Measurements from ENCODE around the gene ABCA4.
A peak's percentile ranks its signal among the peaks of the same experiment; 100 is the strongest.

ABCA4 gene

DNA sequence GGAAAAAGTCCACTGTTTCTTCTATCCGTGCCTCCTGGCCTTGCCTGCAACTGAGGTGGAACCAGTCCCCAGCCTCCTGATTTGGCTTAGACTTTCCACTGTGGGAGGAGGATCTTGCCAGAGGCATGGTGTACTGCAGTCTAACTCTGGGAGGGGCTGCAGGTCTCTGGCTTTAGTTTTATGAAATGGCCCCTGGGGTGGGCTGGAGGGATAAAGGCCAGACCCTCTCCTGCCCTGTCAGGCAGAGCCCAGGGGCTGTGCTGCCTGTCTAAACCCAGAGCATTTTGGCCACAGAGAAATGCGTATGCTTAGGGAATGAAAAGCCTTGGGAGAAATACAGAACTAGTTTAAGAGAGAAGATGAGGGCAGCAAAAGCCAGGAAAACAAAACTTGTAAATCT, 73.0 kb downstream of the ABCA4 start:
- no peak for DNase-seq

DNA sequence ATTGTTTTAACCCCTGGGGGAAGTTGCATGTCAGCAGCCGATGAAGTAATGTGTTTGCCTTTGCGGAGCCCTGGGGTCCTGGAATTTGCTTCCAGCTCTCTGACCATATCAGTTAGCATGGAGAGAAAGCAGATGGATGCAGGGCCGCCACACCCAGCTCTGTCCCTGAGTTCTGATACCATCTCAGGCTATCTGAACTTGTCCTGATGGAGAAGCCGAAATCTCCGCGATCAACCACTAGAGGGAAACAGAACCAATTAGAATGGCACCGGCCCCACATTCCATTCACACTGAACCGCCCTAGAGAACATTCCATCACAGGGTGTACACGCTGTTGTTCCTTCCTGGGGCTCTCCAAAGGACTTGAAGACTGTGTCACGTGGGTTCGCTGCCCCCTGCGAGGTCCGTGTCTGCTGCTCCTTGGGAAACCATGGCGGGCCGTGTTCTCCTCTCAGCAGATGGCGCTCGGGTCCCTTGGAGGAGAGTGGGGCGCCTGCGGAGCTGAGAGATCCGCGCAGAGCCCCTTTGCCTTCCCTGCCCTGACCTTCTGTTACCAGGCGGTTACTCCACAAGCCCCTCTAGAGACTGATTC, 75.4 kb downstream of the ABCA4 start:
- peak in 1 of 2 experiments; percentile 20 for DNase-seq

DNA sequence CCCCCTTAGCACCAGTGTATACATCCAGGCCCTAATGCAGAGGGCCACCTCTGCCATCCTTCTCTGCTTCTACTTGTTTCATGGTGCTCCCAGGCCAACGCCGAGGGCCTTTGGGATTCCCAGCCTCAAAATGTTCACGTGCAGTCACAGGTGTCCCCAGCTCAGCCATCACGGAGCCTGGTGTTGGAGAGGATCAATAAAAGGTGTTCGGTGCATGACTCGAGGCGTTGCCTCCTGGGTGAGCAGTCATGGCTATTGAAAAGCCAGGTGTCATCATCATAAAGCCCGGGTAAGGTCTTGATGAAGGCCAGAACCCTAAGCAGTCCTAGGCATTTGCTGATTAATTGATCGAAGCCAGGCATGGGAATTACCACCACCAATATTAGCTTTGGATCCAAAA, 76.1 kb downstream of the ABCA4 start:
- no peak for DNase-seq

DNA sequence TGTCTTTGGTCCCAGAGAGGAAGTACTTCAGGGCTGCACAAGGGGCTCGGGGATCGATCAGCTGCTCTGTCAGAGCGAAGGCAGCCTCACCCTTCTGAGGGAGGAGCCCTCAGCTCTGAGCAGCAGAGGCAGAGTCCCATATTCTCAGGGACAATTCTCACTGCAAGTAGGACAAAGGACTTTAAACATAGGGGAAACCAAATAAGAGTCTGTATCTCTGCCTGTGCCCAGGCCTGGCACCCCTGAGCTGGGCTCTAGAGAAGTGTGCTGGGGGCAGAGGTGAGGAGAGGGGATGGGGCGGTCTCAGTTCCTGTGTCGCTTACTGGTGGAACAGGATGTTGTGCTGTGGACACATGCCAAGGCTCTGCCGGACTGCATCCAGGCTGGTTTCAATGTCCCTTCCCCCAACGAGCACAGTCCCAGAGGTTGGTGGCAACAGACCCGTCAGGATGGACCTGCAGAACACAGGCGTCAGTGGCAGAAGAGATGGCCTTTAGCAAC, 76.6 kb downstream of the ABCA4 start:
- DNase-seq = no peak

DNA sequence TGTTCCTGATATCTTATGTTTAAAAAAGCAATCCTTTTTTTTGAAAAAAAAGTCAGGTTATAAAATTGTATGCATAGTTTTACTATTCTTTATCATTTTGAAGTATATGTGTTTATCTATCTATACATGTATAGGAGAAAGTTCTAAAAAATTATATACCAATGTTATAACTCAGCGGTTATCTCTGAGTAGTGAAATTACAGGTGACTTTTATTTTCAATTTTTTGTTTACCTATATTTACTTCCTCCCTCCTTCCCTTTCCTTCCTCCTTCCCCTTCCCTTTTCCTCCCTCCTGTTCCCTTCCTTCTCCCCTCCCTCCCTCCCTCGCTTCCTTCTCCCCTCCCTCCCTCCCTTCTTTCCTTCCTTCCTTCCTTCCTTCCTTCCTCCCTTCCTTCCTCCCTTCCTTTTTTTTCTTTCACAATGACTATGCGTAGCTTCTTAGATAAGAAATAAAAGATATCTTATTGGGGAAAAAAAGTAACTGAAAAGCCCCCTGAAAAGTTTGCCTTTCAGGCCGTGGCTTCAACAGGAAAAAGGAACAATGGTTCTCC, 77.1 kb downstream of the ABCA4 start:
- DNase-seq = no peak

DNA sequence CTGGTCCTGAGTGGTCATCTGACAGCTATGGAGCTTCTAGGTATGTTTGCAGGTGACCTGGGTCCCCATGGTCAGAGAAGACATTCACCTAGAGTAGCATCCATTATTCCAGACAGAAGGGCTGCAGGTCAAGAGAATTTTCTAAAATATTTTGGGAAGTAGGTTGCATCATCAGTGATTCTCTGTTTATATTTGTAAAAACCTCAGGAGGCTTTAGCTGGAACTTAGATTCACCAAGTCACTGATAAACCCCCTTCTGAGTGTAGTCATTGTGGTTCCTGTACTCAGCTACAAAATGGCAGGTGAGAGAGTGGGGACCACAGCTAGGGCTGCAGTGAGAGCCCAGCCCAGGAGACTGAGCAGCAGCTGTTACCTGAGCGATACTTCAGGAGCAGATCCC, 78.6 kb downstream of the ABCA4 start:
- DNase-seq = no peak

DNA sequence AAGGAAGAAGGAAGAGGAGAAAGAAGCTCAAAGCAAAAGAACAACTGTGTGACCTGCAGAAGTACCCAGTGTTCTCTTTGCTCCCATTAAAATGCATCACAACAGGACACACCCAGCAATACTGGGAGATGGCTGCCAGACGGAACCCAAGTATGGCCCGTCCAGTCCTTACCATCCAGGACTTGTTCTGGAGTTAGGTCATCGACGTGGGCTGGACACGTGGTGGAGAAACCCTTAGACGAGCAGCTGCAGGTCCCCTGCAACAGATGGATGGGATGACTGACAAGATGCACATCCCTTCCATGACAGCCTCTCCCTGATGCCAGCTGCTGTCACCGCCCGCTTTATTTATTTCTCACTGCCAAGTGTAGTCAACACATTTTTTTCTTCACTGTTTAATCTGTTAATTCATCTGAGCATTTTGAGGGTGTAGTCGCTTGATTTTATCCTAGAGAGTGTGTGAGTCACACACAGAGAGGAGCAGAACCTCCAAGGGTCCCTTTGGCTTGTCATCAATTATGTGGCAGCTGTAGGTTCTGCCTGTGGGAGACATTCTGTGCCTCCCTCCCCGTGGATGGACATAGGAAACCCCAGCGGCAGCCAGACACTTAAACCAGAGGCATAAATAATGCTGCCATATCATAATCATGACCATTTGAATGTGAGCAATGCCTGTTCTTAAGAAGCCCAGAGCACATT, 80.9 kb downstream of the ABCA4 start:
- no peak for DNase-seq

DNA sequence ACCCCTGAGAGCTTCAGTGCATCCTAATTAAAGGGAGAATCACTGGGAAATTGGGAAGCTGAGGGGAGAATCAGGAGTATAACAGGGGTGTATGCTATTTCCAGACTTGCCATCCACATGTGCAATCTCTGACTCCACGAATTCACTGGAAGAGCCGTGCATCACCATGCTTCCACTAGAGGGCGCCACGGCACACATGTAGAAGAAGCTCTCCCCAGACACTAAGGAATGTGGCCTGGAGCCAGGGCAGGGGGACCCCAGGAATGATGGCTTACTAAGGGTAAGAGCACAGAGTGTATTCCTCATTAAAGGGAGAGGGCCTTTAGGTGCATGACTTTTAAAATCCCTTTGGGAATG, 81.5 kb downstream of the ABCA4 start:
- DNase-seq = peak in 1 of 2 experiments; percentile 18

DNA sequence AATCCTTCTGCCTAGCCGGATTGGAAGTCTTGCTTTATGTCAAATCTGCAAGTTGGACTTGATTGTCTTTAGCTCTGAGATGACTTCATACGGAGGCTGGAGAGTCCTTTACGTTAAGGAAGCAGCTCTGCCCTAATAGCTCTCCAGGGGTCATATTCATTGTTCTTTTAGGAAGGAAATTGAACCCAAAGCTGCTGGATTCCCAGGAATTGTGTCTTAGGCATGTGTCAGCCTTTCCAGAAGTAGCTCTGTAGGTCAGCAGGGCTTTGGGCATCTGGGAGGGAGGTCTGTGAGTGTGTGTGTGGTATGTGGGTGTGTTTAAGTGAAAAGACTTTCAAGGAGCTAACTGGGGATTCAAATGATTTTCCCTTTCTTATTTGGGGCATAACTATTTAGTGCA, 82.4 kb downstream of the ABCA4 start:
- no peak for DNase-seq

DNA sequence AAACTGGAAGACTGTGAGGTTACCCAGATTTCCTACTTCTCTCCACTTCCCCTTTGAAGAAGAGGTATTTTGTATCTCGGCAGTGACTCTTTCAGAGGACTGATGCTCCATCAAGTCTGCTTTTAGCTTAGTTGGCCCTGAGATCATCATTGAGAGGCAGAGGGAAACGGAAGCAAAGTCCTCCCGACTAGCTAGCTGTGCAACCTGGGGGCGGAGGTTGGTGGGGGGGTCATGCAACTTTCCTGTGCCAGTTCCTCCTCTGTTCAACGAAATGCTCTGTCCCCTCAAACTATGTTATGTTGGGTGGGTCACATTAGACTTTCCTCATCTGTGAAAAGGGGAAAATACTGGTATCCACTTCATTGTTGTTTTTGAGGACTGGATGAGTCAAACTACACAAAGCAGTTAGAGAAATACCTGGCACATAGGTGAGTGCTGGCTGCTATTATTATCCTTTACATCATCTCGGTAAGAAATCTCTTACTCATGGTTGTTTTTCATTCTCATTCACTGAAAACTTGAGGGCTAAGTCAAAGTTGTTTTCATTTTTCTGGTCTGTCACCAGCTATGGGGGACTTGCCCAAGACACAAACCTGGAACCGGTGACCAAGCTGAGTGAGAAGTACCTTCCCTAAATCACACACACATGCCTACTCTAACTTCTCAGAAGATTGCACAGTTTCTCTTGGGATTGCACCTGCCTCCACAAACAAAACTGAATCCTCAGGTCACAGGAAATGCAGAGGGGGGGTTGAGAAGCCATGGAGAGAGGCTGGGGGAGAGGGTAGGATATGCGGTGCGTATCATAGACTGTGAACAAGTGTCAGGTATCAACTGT, 83.3 kb downstream of the ABCA4 start:
- no peak for DNase-seq

DNA sequence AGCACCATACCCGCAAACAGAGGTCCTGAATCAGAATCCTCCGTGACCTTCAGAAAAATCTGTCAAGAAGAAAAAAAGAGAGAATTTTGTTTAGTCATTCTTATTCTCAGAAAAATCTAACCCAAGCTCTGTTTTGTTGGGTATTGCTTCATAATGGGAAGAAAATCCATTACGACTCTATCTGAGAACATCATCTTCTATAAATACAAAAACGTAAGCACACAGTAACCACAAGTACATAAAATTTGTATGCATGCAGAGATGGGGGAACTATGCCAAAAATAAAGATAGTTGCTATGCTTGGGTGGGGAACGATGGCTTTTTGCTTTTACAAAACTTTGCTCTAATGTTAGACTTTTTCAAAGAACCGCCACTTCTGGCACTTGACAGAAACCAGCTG, 84.2 kb downstream of the ABCA4 start:
- DNase-seq = no peak

DNA sequence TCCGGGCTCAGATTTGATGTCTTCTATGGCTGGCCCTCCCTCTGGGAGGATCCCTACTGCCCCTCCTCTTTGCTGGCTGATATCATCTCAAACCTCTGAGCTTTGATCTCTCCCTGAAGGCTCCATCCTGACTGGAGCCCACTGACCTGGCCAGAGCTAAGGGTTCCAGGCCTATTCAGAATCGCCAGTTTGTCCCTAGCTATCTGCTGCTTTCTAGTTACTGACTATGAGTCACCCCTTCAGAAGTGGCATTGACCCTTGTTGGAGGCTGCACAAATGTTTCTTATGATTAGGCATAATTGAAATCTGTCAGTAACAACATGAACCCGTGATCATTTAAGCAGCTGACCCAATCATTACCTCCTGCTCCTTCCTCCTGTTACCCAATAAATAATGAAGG, 87.1 kb downstream of the ABCA4 start:
- DNase-seq = no peak

DNA sequence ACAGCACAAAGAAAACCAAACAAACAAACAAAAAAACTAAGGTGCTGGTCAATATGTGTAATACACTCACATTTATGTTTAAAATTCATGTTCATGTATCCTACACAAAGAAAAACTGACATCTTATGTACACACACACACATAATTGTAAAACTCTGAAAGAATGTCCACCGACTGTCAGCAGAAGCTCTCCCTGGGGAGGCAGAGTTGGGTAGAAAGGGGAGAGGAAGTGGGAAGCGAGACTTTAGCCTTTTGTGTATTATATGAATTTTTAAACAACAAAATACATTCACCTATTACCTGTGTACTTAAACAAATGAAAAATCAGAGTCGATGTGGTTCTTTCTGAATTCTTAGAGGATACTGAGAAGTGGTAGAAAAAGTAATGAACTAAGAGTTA, 88.3 kb downstream of the ABCA4 start:
- no peak for DNase-seq

DNA sequence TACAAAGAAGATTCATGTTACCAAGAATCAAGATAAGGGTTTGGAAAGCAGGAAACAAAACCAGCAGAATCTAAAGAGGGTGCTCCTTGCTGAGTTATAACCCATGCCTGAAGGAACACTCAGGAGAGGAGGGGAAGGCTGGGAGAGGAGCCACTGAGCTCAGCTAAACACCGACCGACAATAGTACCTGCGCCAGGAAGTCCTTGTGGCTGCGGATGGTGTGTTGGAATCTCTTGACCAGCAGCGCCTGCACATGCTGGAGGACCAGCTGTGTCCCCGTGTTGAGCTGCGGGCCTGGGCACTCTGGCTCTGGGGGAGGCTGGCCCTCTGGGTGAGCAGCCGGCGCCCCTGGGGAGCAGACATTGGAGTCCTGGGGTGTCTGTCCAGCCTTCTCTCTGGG, 89.4 kb downstream of the ABCA4 start:
- no peak for DNase-seq

DNA sequence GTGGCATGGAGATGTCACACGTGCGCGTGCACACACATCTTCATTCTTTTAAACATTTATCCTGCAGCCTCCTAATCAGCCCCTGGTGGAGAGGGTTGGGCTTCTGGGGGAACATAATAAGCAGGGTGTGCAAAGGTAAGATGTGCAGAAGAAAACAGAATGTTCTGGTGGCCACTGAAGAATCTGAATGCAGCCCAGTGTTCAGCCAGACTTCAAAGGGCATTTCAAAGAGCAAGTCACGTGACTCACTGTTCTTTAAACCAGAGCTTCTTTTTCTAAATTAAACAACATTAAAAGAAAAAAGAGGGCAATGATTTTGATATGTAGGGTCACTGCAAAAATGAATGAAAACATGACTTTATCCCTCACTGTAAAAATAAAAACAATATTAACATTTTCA, 89.8 kb downstream of the ABCA4 start:
- no peak for DNase-seq

DNA sequence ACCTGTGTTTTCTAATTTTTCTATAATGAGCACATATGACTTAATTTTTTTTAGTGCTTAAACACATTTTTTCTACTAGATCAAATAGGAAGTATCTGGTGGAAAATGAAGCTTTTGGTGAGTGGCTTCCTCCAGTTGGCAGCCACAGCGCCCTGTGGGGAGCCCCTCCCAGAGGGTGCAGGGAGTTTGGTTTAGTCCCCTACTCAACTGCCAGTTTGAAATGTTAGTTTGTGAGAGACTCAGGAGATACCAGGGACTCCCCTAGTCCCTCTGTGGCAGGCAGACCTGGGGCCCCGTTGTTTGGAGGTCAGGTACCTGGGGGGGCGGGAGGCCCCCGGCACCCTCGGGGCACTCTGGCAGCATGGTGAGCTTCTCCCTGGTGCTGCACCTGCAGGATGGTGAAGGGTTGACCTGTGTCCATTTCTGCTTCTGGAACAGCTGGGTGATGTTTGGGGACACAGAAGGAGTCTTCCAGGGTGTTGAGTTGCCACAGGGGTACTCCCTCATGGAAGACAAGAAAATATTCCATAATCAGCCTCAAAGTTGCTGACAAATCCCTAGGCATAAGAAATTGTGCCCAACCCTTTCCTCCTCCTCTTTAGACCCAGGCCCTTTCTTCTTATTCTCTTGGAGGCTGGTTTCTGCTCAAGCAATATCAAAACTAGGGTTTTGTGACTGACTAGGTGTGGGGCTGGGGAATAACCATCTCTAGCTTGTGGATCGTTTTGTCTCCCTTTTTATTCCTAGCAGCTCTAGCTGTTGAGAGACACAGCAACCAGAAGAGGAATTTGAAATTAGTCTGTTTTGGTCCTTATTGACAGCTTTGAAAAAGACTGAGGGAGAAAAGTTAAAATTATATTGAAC, 91.6 kb downstream of the ABCA4 start:
- DNase-seq = no peak

DNA sequence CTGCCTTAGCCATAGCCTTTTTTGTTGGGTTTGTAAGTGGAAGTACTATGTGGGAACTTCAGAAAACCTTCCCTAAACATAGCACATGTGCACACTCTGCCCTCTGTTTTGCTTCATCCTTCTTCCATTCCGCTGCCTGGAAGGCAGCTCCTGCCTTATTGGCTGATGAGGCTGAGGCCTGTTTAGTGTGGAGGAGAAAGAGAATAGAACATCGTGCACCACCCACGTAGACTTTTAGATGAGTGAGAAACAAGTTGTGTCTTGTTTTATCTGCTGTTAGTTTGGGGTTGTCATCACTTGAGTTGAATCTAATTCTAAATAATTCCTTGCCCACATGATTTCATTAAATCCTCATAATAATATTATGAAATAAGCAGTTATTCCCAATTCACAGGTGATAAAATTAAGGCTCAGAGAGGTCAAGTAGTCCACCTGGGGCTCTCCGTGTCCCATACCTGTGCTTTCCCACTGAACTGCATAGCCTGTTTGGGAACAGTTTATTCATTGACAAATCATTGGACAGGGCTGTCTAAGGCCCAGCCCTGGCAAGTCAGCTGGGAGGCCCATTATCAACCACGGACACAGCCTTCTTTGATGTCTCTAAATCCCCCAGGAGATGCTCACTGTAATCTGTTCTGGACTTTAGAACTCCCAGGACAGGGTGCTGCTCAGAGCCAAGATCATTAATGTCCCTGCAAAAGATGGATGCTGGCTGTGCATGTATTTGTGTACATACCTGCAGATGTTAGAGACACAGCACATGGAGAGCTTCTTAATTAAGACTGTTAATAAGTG, 93.0 kb downstream of the ABCA4 start:
- DNase-seq = no peak

DNA sequence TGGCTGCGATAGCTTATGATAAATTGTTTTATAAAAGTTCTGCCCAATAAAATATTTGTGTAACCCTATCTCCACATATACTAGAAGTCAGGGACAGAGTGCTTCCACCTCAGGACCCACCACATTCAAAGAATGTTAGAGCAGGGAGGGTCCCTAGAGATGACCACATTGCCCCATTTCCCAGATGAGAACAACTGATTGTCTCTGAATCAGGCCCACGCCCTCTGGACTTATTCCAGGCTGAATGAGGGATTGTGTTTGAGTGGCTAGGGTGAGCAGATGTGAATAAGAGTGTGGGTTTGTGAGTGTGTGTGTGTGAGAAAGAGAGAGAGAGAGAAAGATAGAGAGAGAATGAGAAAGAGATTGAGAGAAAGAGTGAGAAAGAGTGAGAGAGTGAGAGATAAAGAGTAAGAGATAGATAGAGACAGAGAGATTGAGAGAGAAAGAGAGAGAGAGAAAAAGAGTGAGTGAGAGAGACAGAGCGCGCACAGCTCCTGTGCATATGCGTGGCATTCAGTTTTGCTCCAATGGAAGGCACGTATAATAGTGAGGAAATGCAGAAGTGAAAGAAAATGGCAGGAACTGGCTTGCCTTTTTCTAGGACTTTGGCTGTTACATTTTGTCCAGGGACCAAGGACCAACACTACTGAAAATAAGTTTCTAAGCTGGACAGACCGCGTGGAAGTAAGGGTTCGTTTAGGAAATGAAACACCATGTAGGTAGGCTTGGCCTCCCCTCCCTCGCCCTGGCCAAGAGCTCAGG, 94.1 kb downstream of the ABCA4 start:
- DNase-seq = no peak

DNA sequence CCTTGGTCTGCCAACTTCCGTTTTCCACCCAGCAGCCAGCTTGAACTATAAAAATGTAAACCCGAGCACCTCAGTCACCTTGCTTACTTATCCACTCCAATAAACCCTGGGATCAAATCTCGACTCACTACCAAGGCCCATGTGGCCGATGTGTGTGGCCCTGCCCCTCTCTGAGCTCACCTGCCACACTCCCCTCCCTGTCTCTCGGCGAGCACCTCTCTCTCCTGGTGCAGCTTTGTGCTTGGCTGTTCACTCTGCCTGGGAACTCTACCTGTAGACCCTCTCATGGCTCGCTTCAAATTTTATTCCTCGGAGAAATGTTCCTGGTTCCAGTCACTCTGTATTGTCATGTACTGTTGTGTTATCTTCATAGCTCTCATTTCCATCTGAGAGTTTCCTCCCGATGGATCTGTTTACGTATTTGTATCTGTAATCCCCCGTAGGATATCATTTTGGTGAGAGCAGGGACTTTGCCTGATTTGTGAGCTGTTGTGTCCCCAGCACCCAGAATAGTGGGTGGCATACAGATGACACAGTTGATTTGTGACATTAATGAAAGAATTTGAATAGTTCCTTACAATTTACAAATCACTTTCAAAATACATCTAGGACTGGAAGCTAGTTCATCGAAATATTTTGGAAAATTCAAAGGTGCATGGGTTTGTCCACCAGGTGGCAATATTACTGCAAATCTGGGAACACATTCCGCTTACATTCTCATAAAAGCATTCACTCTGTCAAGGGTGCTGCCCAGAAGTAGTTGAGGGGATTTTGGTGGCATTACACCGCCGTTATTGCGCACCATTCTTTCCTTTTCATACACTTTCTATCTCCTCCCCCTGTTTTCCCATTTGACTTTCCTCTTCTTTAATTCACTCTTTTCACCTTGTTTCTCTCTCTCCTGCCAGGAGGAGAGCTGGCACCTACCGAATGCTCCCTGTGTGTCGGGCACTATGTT, 95.3 kb downstream of the ABCA4 start:
- DNase-seq = peak; percentile 2 to 12

All from NCI-H187 (cell line).